ENCODE results near the gene SLC16A12. TPM values are rescaled to one million over a fixed set of nuclear protein-coding genes. Genes with fewer than 3 reads are reported as not detected.

SLC16A12 gene
- total RNA-seq, 1 donor from 2014 or later = 0.21 TPM

DNA sequence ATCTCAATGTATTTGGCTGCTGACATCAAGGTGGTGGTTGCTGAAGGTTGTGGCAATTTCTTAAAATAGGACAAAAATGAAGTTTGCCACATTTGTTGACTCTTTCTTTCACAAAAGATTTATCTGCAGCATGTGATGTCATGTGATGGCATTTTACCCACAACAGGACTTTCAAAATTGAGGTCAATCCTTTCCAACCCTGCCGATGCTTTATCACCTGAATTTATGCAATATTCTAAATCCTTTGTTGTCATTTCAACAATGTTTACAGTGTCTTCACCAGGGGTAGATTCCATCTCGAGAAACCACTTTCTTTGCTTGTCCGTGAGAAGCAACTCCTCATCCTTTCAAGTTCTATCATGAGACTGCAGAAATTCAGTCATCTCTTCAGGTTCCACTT lies 40.6 kb upstream of the SLC16A12 start:
- Mint-ChIP-seq H3K4me1 (ENCODE audit: unreplicated experiment) (no peaks in the 10 kb centered on the region), H3K27ac (ENCODE audit: unreplicated experiment) (no peak overlapping the region)

DNA sequence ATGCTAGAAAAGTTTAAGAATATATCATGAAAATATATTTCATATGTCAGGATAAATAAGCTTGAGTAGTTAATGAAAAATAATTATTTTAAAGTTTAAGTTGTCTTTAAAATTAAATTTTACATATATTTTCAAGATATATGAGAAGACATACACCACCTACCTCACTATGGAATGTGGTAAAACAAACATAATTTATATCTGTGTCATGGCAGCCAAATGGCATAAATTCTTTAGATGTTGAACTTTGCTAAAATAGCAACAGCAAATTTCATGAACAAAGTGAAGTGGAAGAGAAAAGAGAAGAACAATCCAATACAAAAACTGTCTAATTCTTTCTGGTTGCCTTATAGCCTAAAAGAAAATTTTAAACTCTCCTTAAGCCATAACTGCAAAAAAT lies 39.6 kb upstream of the SLC16A12 start:
- Mint-ChIP-seq H3K4me1 (ENCODE audit: unreplicated experiment) (no peaks in the 10 kb centered on the region), H3K27me3 (ENCODE audit: unreplicated experiment) (no peaks in the 10 kb centered on the region)
- TF ChIP-seq, protein P1, sequence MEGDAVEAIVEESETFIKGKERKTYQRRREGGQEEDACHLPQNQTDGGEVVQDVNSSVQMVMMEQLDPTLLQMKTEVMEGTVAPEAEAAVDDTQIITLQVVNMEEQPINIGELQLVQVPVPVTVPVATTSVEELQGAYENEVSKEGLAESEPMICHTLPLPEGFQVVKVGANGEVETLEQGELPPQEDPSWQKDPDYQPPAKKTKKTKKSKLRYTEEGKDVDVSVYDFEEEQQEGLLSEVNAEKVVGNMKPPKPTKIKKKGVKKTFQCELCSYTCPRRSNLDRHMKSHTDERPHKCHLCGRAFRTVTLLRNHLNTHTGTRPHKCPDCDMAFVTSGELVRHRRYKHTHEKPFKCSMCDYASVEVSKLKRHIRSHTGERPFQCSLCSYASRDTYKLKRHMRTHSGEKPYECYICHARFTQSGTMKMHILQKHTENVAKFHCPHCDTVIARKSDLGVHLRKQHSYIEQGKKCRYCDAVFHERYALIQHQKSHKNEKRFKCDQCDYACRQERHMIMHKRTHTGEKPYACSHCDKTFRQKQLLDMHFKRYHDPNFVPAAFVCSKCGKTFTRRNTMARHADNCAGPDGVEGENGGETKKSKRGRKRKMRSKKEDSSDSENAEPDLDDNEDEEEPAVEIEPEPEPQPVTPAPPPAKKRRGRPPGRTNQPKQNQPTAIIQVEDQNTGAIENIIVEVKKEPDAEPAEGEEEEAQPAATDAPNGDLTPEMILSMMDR (IDR thresholded peaks at IDR 0.05; ENCODE audit: unreplicated experiment) = no peak

More for the DNA sequence above, 40.6 kb upstream of the SLC16A12 start:
- H3K4me3 Mint-ChIP-seq (ENCODE audit: unreplicated experiment) = no peak overlapping the region
- no peaks in the 10 kb centered on the region for H3K9me3 Mint-ChIP-seq (ENCODE audit: unreplicated experiment)
- DNase-seq (ENCODE audit: low spot score) = no peak
- no peaks in the 10 kb centered on the region for H3K27me3 Mint-ChIP-seq (ENCODE audit: unreplicated experiment)
- TF ChIP-seq, protein P1 (IDR thresholded peaks at IDR 0.05; ENCODE audit: unreplicated experiment) = no peak
- H3K36me3 Mint-ChIP-seq (ENCODE audit: low read depth, unreplicated experiment) = no peaks in the 10 kb centered on the region

GRCh38 chr10:89574368-89574767 lies 39.0 kb upstream of the SLC16A12 start:
- TF ChIP-seq, protein P1 (IDR thresholded peaks at IDR 0.05; ENCODE audit: unreplicated experiment) = no peak
- Mint-ChIP-seq H3K36me3 (ENCODE audit: low read depth, unreplicated experiment) (no peaks in the 10 kb centered on the region), H3K9me3 (ENCODE audit: unreplicated experiment) (no peaks in the 10 kb centered on the region), H3K4me3 (ENCODE audit: unreplicated experiment) (no peak overlapping the region), H3K4me1 (ENCODE audit: unreplicated experiment) (no peaks in the 10 kb centered on the region), H3K27ac (ENCODE audit: unreplicated experiment) (no peak overlapping the region), H3K27me3 (ENCODE audit: unreplicated experiment) (no peaks in the 10 kb centered on the region)
- DNase-seq (ENCODE audit: low spot score) = no peak

More for the DNA sequence above, 39.6 kb upstream of the SLC16A12 start:
- no peak for DNase-seq (ENCODE audit: low spot score)
- Mint-ChIP-seq H3K4me3 (ENCODE audit: unreplicated experiment) (no peak overlapping the region), H3K27ac (ENCODE audit: unreplicated experiment) (no peak overlapping the region), H3K36me3 (ENCODE audit: low read depth, unreplicated experiment) (no peaks in the 10 kb centered on the region), H3K9me3 (ENCODE audit: unreplicated experiment) (no peaks in the 10 kb centered on the region)

DNA sequence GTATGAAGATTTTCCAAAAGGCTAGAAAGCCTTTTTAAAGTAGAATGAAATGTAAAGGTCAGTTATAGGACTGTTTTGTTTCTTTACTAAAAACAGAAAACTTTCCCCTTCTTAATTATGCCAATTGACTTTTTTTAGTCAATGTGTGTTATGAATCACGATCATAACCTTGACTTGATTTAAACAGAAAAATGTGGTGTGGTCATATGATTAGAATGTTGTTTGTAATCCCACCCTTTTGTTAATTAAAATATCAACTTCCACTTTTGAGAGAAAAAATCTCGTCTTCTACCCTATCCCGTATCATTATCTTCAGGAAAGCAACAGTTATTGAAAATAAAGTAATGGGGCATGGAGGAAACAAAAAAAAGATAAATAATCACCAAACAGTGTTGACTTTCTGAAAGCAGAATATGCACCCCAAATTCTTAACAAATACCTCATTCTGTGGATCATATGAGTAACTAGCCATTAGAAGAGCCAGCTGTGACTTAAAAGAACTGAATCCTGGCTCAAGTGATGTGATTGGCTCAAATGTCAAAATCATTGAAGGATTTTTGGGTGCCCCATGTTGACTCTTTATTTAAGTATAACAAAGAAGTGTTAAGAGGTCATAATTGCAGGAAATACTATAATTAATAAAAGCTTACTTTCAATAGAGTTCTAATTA lies 32.3 kb upstream of the SLC16A12 start:
- H3K27me3 Mint-ChIP-seq (ENCODE audit: unreplicated experiment) = no peaks in the 10 kb centered on the region
- DNase-seq (ENCODE audit: low spot score) = no peak
- H3K4me1 Mint-ChIP-seq (ENCODE audit: unreplicated experiment) = no peaks in the 10 kb centered on the region
- H3K4me3 Mint-ChIP-seq (ENCODE audit: unreplicated experiment) = no peak overlapping the region
- no peaks in the 10 kb centered on the region for H3K9me3 Mint-ChIP-seq (ENCODE audit: unreplicated experiment)
- no peaks in the 10 kb centered on the region for H3K36me3 Mint-ChIP-seq (ENCODE audit: low read depth, unreplicated experiment)
- TF ChIP-seq, protein P1 (IDR thresholded peaks at IDR 0.05; ENCODE audit: unreplicated experiment) = no peak
- no peak overlapping the region for H3K27ac Mint-ChIP-seq (ENCODE audit: unreplicated experiment)

- Mint-ChIP-seq H3K4me1 (ENCODE audit: unreplicated experiment) (no peaks in the 10 kb centered on the region), H3K27ac (ENCODE audit: unreplicated experiment) (no peak overlapping the region), H3K9me3 (ENCODE audit: unreplicated experiment) (no peaks in the 10 kb centered on the region), H3K27me3 (ENCODE audit: unreplicated experiment) (no peaks in the 10 kb centered on the region), H3K4me3 (ENCODE audit: unreplicated experiment) (no peak overlapping the region), H3K36me3 (ENCODE audit: low read depth, unreplicated experiment) (no peaks in the 10 kb centered on the region)
- DNase-seq (ENCODE audit: low spot score) = no peak
- TF ChIP-seq, protein P1 (IDR thresholded peaks at IDR 0.05; ENCODE audit: unreplicated experiment) = no peak
Observed at GRCh38 chr10:89566992-89567391, 31.6 kb upstream of the SLC16A12 start.
